22Rv1 (cell line): ENCODE results near the gene CARMIL1.

ENCODE experiments used
- ZFX ChIP-seq: fragments of 450-650 bp; IDR thresholded peaks from 2 replicates; pipeline ENCODE4 v1.6.1; 2017; ENCODE audit warnings: antibody characterized with exemption, borderline replicate concordance
- TF ChIP-seq, protein P1 (sequence below): fragments of 450-650 bp; IDR thresholded peaks from 2 replicates; pipeline ENCODE4 v1.5.1; 2017; ENCODE audit warnings: mild to moderate bottlenecking

- TF ChIP-seq ZFX = no peak
- TF ChIP-seq, protein P1, sequence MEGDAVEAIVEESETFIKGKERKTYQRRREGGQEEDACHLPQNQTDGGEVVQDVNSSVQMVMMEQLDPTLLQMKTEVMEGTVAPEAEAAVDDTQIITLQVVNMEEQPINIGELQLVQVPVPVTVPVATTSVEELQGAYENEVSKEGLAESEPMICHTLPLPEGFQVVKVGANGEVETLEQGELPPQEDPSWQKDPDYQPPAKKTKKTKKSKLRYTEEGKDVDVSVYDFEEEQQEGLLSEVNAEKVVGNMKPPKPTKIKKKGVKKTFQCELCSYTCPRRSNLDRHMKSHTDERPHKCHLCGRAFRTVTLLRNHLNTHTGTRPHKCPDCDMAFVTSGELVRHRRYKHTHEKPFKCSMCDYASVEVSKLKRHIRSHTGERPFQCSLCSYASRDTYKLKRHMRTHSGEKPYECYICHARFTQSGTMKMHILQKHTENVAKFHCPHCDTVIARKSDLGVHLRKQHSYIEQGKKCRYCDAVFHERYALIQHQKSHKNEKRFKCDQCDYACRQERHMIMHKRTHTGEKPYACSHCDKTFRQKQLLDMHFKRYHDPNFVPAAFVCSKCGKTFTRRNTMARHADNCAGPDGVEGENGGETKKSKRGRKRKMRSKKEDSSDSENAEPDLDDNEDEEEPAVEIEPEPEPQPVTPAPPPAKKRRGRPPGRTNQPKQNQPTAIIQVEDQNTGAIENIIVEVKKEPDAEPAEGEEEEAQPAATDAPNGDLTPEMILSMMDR = no peak
Observed at GRCh38 chr6:25251426-25251825, 27.7 kb upstream of the CARMIL1 start.
